OCI-LY3 (cell line): ENCODE results near the gene AFF1.

Experiments used
- H2AFZ ChIP-seq: fragments of 200-600, 300-600 bp; shearing (Covaris generic); 2 replicates; pipeline ENCODE4 v1.6.0; 2014; ENCODE audit warnings: antibody characterized with exemption, low read depth, low read length
- H3K27ac ChIP-seq: fragments of 200-600, 300-600 bp; sonication (generic); 2 replicates; pipeline ENCODE4 v1.5.1; 2014; ENCODE audit warnings: mild to moderate bottlenecking, low read length, moderate library complexity, mixed read lengths
- H3K27me3 ChIP-seq: fragments of 200-600, 300-600 bp; sonication (generic); 2 replicates; pipeline ENCODE4 v1.6.1; 2014; ENCODE audit warnings: low read depth, low read length, mixed read lengths
- H3K36me3 ChIP-seq: fragments of 200-600, 300-600 bp; sonication (generic); replicated peaks from 2 replicates; pipeline ENCODE3; 2014; ENCODE audit warnings: low read depth, low read length, mixed read lengths
- H3K4me1 ChIP-seq: fragments of 300-600, 200-600 bp; sonication (generic); 2 replicates; pipeline ENCODE4 v1.6.1; 2014; ENCODE audit warnings: low read length, mixed read lengths
- H3K4me2 ChIP-seq: fragments of 200-600, 300-600 bp; sonication (generic); 2 replicates; pipeline ENCODE4 v1.6.1; 2014; ENCODE audit warnings: low read length, mixed read lengths
- H3K4me3 ChIP-seq: fragments of 300-600, 200-600 bp; sonication (generic); 2 replicates; pipeline ENCODE4 v1.5.1; 2014; ENCODE audit warnings: antibody characterized with exemption, mild to moderate bottlenecking, low read length, moderate library complexity
- H3K79me2 ChIP-seq: fragments of 300-600, 200-600 bp; shearing (Covaris generic); 2 replicates; pipeline ENCODE4 v1.6.1; 2014; ENCODE audit warnings: mild to moderate bottlenecking, low read length, mixed read lengths
- H3K9ac ChIP-seq: fragments of 300-600, 200-600 bp; shearing (Covaris generic); 2 replicates; pipeline ENCODE4 v1.6.0; 2014; ENCODE audit warnings: mild to moderate bottlenecking, low read length, moderate library complexity
- H3K9me3 ChIP-seq: fragments of 200-600, 300-600 bp; shearing (Covaris generic); 2 replicates; pipeline ENCODE4 v1.6.1; 2014; ENCODE audit warnings: low read length, mixed read lengths; ENCODE audit not compliant: insufficient read depth
- H4K20me1 ChIP-seq: fragments of 200-600, 300-600 bp; sonication (generic); 2 replicates; pipeline ENCODE4 v1.6.1; 2016; ENCODE audit warnings: low read length, mixed read lengths; ENCODE audit not compliant: insufficient read depth
- CTCF ChIP-seq: fragments of 200-600, 300-600 bp; sonication (generic); IDR thresholded peaks from 2 replicates; pipeline ENCODE4 v1.5.1; 2014; ENCODE audit warnings: antibody characterized with exemption, low read length, low read depth
- EZH2phosphoT487 ChIP-seq: fragments of 200-600 bp; shearing (Covaris generic); IDR thresholded peaks from 2 replicates; pipeline ENCODE4 v1.6.1; 2018; ENCODE audit warnings: antibody characterized with exemption, mixed run types, low read depth

The AFF1 gene

GRCh38 chr4:87024201-87024600 lies 89.4 kb downstream of the AFF1 start:
- no peaks in the 10 kb centered on the region for H3K36me3 ChIP-seq
- no peak overlapping the region for H3K4me2 ChIP-seq
- H2AFZ ChIP-seq = no peak overlapping the region
- H4K20me1 ChIP-seq = peaks cover 29% of the 10 kb centered on the region
- H3K27ac ChIP-seq = no peak overlapping the region
- no peaks in the 10 kb centered on the region for H3K27me3 ChIP-seq
- no peak overlapping the region for H3K9ac ChIP-seq
- H3K4me3 ChIP-seq = no peak overlapping the region
- TF ChIP-seq EZH2phosphoT487 (no peak), CTCF (no peak)
- H3K9me3 ChIP-seq = no peaks in the 10 kb centered on the region
- peaks cover 48% of the 10 kb centered on the region for H3K4me1 ChIP-seq
- H3K79me2 ChIP-seq = peaks cover 73% of the 10 kb centered on the region

GRCh38 chr4:87025023-87025613 lies 90.3 kb downstream of the AFF1 start:
- no peak overlapping the region for H3K9ac ChIP-seq
- peaks cover 38% of the 10 kb centered on the region for H3K4me1 ChIP-seq
- no peaks in the 10 kb centered on the region for H3K36me3 ChIP-seq
- H3K4me3 ChIP-seq = no peak overlapping the region
- TF ChIP-seq CTCF = no peak
- TF ChIP-seq EZH2phosphoT487 = no peak
- no peaks in the 10 kb centered on the region for H3K9me3 ChIP-seq
- no peaks in the 10 kb centered on the region for H3K27me3 ChIP-seq
- peak overlapping the region; percentile 50 for H3K4me2 ChIP-seq
- peaks cover 74% of the 10 kb centered on the region for H3K79me2 ChIP-seq
- no peak overlapping the region for H2AFZ ChIP-seq
- H4K20me1 ChIP-seq = peaks cover 20% of the 10 kb centered on the region
- no peak overlapping the region for H3K27ac ChIP-seq

- TF ChIP-seq CTCF (no peak), EZH2phosphoT487 (no peak)
- Histone ChIP-seq H3K9ac (no peak overlapping the region), H3K4me2 (peak overlapping the region; percentile 50), H3K27ac (no peak overlapping the region), H3K4me3 (no peak overlapping the region), H2AFZ (no peak overlapping the region), H4K20me1 (peaks cover 19% of the 10 kb centered on the region), H3K9me3 (no peaks in the 10 kb centered on the region), H3K79me2 (peaks cover 74% of the 10 kb centered on the region), H3K27me3 (no peaks in the 10 kb centered on the region), H3K36me3 (no peaks in the 10 kb centered on the region), H3K4me1 (peaks cover 39% of the 10 kb centered on the region)
Observed at GRCh38 chr4:87025614-87026041, 90.8 kb downstream of the AFF1 start.

- peak overlapping the region; percentile 53 for H3K9ac ChIP-seq
- H4K20me1 ChIP-seq = peaks cover 17% of the 10 kb centered on the region
Observed at GRCh38 chr4:87026800-87027495, 92.1 kb downstream of the AFF1 start.

More at GRCh38 chr4:87026800-87027495, 92.1 kb downstream of the AFF1 start:
- no peaks in the 10 kb centered on the region for H3K9me3 ChIP-seq
- TF ChIP-seq CTCF (no peak), EZH2phosphoT487 (no peak)
- peaks cover 71% of the 10 kb centered on the region for H3K79me2 ChIP-seq
- peaks cover 52% of the 10 kb centered on the region for H3K4me1 ChIP-seq
- no peaks in the 10 kb centered on the region for H3K36me3 ChIP-seq
- H3K27ac ChIP-seq = peak overlapping the region; percentile 92
- peak overlapping the region; percentile 83 for H3K4me2 ChIP-seq
- peak overlapping the region; percentile 53 for H3K4me3 ChIP-seq
- no peaks in the 10 kb centered on the region for H3K27me3 ChIP-seq
- H2AFZ ChIP-seq = no peak overlapping the region
